HepG2 (cell line): ENCODE measurements around the gene PACSIN1. TPM values are rescaled to one million over a fixed set of nuclear protein-coding genes. Genes with fewer than 3 reads are reported as not detected.

Experiments used
- HOXA9 ChIP-seq: sonication (generic); formaldehyde crosslinking; IDR thresholded peaks from 2 replicates; pipeline ENCODE4 v1.8.1; 2022; ENCODE audit warnings: missing genetic modification reagents, mild to moderate bottlenecking, moderate library complexity, borderline replicate concordance
- RAD51 ChIP-seq: fragments of 450-650 bp; IDR thresholded peaks from 2 replicates; pipeline ENCODE4 v1.6.1; 2016; ENCODE audit warnings: borderline replicate concordance
- YEATS2 ChIP-seq: sonication (generic); formaldehyde crosslinking; IDR thresholded peaks from 2 replicates; pipeline ENCODE4 v1.4.0; 2020; ENCODE audit warnings: missing genetic modification reagents, borderline replicate concordance
- ZKSCAN1 ChIP-seq: fragments of 150-350 bp; IDR thresholded peaks from 2 replicates; pipeline ENCODE4 v1.6.1; 2014; ENCODE audit warnings: low read length
- ZNF777 ChIP-seq: sonication (generic); formaldehyde crosslinking; IDR thresholded peaks from 2 replicates; pipeline ENCODE4 v1.4.0; 2020; ENCODE audit warnings: missing genetic modification reagents
- polyA plus RNA-seq, 8 experiments: library from polyadenylated mRNA; depleted of rRNA in 3 of 8; stranded (reverse) in 7 of 8; unstranded in 1 of 8; fragments of >200 nt; fragmentation: Illumina TruSeq in 4 of 8; extraction: Trizol in 4 of 8; gene quantifications; 2 replicates each; pipeline versions ENCODE4 v1.2.1 to v1.2.3, GENCODE V29; 2011 to 2016; ENCODE audit warnings: low read depth in 4 of 8, missing spikeins in 1 of 8, mixed read lengths in 1 of 8; ENCODE audit not compliant: insufficient read depth in 1 of 8
- total RNA-seq, 5 experiments: library from RNA; depleted of rRNA; stranded (reverse); fragments of >200 nt; fragmentation: Illumina TruSeq; extraction: Trizol; gene quantifications; 2 replicates each; pipeline ENCODE4 v1.2.3, GENCODE V29; 2016; ENCODE audit warnings: low read depth in 1 of 5
- TF ChIP-seq, protein P1 (sequence below), 2 experiments: sonication (generic) in 1 of 2; formaldehyde crosslinking in 1 of 2; IDR thresholded peaks; 2 replicates each; pipeline versions ENCODE4 v1.4.0 to v1.6.1; 2016 to 2020; ENCODE audit warnings: borderline replicate concordance in 1 of 2, low read depth in 1 of 2, mild to moderate bottlenecking in 1 of 2, missing genetic modification reagents in 1 of 2
- TF ChIP-seq, protein P2 (sequence below): sonication (generic); formaldehyde crosslinking; IDR thresholded peaks from 2 replicates; pipeline ENCODE4 v1.4.0; 2020; ENCODE audit warnings: missing genetic modification reagents, mild to moderate bottlenecking, borderline replicate concordance
- TF ChIP-seq, protein P3 (sequence below): IDR thresholded peaks from 2 replicates; pipeline ENCODE4 v1.6.1; 2016; ENCODE audit warnings: low read depth, borderline replicate concordance

Gene PACSIN1
- total and polyA plus RNA-seq, 2 of the 13 experiments (the other 11 are each of a cell fraction or from before 2014, with no cell fraction given), result not detected

DNA sequence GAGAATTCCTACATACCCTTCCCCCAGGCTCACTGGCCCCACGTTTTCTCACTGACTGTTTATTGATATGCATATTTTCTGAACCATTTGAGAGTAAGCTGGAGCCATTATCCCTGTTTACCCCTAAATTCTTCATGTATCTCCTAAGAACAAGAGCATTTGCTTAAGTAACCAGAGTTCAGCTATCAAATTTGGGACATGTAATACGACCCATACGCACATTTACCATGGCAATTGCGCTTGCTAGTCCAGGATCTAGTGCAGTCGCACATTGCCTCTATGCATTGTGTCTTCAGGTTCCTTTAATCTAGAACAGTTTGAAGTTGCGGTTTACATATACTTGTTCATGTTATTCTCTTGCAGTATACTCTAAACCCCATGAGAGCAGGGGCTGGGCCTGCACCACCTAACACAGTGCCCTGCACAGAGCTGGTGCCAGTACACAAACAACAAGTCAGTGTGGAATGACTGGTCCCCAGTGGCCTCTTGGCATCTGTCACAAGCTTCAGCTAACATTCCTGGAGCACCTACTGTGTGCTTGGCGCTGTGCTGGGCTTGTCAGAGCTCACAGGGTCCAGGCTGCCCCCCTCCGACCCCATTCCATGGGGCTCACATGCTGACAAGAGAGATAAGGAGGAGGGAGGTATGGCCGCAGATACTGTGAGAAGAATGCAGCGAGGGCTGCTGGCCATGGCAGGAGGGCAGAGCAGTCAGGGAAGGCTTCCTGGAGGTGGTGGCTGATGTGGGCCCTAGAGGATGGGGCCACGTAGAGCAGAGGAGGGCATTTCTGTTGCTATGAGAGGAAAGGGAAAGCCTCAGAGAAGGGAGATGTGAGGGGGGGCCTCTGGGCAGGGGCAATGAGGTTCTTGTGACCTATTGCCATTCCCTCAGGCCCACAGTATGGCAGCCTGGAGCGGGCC lies 62.1 kb downstream of the PACSIN1 start (continued):
- TF ChIP-seq RAD51, result no peak
- no peak for TF ChIP-seq HOXA9
- peak; percentile 45; the same call in 1 of the 2 replicates for TF ChIP-seq ZKSCAN1
- no peak for TF ChIP-seq ZNF777
- TF ChIP-seq, protein P1, sequence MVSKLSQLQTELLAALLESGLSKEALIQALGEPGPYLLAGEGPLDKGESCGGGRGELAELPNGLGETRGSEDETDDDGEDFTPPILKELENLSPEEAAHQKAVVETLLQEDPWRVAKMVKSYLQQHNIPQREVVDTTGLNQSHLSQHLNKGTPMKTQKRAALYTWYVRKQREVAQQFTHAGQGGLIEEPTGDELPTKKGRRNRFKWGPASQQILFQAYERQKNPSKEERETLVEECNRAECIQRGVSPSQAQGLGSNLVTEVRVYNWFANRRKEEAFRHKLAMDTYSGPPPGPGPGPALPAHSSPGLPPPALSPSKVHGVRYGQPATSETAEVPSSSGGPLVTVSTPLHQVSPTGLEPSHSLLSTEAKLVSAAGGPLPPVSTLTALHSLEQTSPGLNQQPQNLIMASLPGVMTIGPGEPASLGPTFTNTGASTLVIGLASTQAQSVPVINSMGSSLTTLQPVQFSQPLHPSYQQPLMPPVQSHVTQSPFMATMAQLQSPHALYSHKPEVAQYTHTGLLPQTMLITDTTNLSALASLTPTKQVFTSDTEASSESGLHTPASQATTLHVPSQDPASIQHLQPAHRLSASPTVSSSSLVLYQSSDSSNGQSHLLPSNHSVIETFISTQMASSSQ (IDR thresholded peaks at IDR 0.05; ENCODE audit: low read depth), result no peak
- TF ChIP-seq, protein P1 (CRISPR knock-in tag; IDR thresholded peaks at IDR 0.05; ENCODE audit: borderline replicate concordance), result no peak
- TF ChIP-seq YEATS2, result no peak
- TF ChIP-seq, protein P2, sequence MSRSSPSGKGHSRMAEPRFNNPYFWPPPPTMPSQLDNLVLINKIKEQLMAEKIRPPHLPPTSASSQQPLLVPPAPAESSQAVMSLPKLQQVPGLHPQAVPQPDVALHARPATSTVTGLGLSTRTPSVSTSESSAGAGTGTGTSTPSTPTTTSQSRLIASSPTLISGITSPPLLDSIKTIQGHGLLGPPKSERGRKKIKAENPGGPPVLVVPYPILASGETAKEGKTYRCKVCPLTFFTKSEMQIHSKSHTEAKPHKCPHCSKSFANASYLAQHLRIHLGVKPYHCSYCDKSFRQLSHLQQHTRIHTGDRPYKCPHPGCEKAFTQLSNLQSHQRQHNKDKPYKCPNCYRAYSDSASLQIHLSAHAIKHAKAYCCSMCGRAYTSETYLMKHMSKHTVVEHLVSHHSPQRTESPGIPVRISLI, result no peak
- TF ChIP-seq, protein P3, sequence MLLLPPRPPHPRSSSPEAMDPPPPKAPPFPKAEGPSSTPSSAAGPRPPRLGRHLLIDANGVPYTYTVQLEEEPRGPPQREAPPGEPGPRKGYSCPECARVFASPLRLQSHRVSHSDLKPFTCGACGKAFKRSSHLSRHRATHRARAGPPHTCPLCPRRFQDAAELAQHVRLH, result no peak
